Activated CD8-positive, alpha-beta memory T cell treated with anti-CD3 and anti-CD28 coated beads, Interleukin-2, amount 10 ng/mL, durations not matched to agents 7 days and 5 days (primary cell): ENCODE measurements around the gene EVL. TPM values are rescaled to one million over a fixed set of nuclear protein-coding genes. Genes with fewer than 3 reads are reported as not detected.

Source experiments
- ATAC-seq: fragments of 150-1000 bp; cut with Tn5 transposase; one replicate; pipeline ENCODE4 v1.10.0; 2021; ENCODE audit warnings: moderate library complexity
- CTCF ChIA-PET: fragments of 350-600 bp; sonication (Branson Sonifier 250); formaldehyde crosslinking; loops from one replicate; lab custom pipeline; 2021; ENCODE audit warnings: antibody characterized with exemption; lab: Charles Lee
- DNase-seq: peaks from one replicate; pipeline ENCODE4 v3.0.0-alpha.2; 2020
- H3K27ac Mint-ChIP-seq: one replicate; pipeline ENCODE4 v1.8.0; 2021; ENCODE audit warnings: mild to moderate bottlenecking, mixed read lengths
- H3K27me3 Mint-ChIP-seq: one replicate; pipeline ENCODE4 v1.8.0; 2021; ENCODE audit warnings: mixed read lengths
- H3K36me3 Mint-ChIP-seq: one replicate; pipeline ENCODE4 v1.8.0; 2021; ENCODE audit warnings: mild to moderate bottlenecking, mixed read lengths
- H3K4me1 Mint-ChIP-seq: one replicate; pipeline ENCODE4 v1.8.0; 2021; ENCODE audit warnings: mixed read lengths
- H3K4me3 Mint-ChIP-seq: one replicate; pipeline ENCODE4 v1.8.0; 2021; ENCODE audit warnings: mild to moderate bottlenecking, moderate library complexity, mixed read lengths
- H3K9me3 Mint-ChIP-seq: one replicate; pipeline ENCODE4 v1.8.0; 2022; ENCODE audit warnings: low read depth, mixed read lengths
- total RNA-seq, 2 experiments: library from RNA; stranded (reverse); gene quantifications; one replicate each; pipeline ENCODE4 v1.2.3, GENCODE V29; 2021

Gene EVL
- total RNA-seq, 2 experiments from 2014 or later, result 774 to 910 TPM

GRCh38 chr14:100030452-100031153, 34.6 kb upstream of the EVL start:
- peaks cover 2% of the 10 kb centered on the region for H3K4me1 Mint-ChIP-seq
- no peak for DNase-seq
- no peaks in the 10 kb centered on the region for H3K27me3 Mint-ChIP-seq
- no peak for ATAC-seq
- CTCF ChIA-PET, result no interaction called here
- no peak overlapping the region for H3K27ac Mint-ChIP-seq
- no peaks in the 10 kb centered on the region for H3K9me3 Mint-ChIP-seq
- no peaks in the 10 kb centered on the region for H3K36me3 Mint-ChIP-seq
- no peak overlapping the region for H3K4me3 Mint-ChIP-seq

- no peak overlapping the region for H3K4me3 Mint-ChIP-seq
- CTCF ChIA-PET, result no interaction called here
Observed at GRCh38 chr14:100031506-100032281, 33.5 kb upstream of the EVL start.

GRCh38 chr14:100032738-100033137, 32.5 kb upstream of the EVL start:
- DNase-seq (no peak), ATAC-seq (no peak)
- CTCF ChIA-PET, result interaction anchor here (1.3 kb wide), 1 partner anchor 8 kb away, joined by 3 read pairs; no protein-coding TSS in a partner anchor
- Mint-ChIP-seq H3K9me3 (no peaks in the 10 kb centered on the region), H3K27ac (no peak overlapping the region), H3K4me1 (peaks cover 2% of the 10 kb centered on the region), H3K27me3 (no peaks in the 10 kb centered on the region), H3K4me3 (no peak overlapping the region), H3K36me3 (no peaks in the 10 kb centered on the region)

More at GRCh38 chr14:100031506-100032281, 33.5 kb upstream of the EVL start:
- Mint-ChIP-seq H3K27me3 (no peaks in the 10 kb centered on the region), H3K9me3 (no peaks in the 10 kb centered on the region), H3K36me3 (no peaks in the 10 kb centered on the region), H3K4me1 (peaks cover 2% of the 10 kb centered on the region), H3K27ac (no peak overlapping the region)
- no peak for DNase-seq
- ATAC-seq, result no peak

- no peak overlapping the region for H3K27ac Mint-ChIP-seq
- no peak for ATAC-seq
- H3K9me3 Mint-ChIP-seq, result no peaks in the 10 kb centered on the region
- H3K27me3 Mint-ChIP-seq, result no peaks in the 10 kb centered on the region
- no peak overlapping the region for H3K4me3 Mint-ChIP-seq
- H3K4me1 Mint-ChIP-seq, result peaks cover 2% of the 10 kb centered on the region
- CTCF ChIA-PET, result interaction anchor here (1.3 kb wide), 1 partner anchor 9 kb away, joined by 3 read pairs; no protein-coding TSS in a partner anchor
- DNase-seq, result no peak
- no peaks in the 10 kb centered on the region for H3K36me3 Mint-ChIP-seq
Observed at GRCh38 chr14:100033347-100034075, 31.7 kb upstream of the EVL start.

- no peaks in the 10 kb centered on the region for H3K27me3 Mint-ChIP-seq
- no peak for DNase-seq
- peaks cover 2% of the 10 kb centered on the region for H3K4me1 Mint-ChIP-seq
- no peak for ATAC-seq
- CTCF ChIA-PET, result interaction anchor here (1.0 kb wide), 1 partner anchor 10 kb away, joined by 3 read pairs; no protein-coding TSS in a partner anchor
- no peaks in the 10 kb centered on the region for H3K9me3 Mint-ChIP-seq
- H3K36me3 Mint-ChIP-seq, result no peaks in the 10 kb centered on the region
- H3K4me3 Mint-ChIP-seq, result no peak overlapping the region
- no peak overlapping the region for H3K27ac Mint-ChIP-seq
Observed at GRCh38 chr14:100034468-100034867, 30.8 kb upstream of the EVL start.

- Mint-ChIP-seq H3K36me3 (no peaks in the 10 kb centered on the region), H3K4me1 (peaks cover 2% of the 10 kb centered on the region), H3K9me3 (no peaks in the 10 kb centered on the region), H3K4me3 (no peak overlapping the region), H3K27me3 (no peaks in the 10 kb centered on the region), H3K27ac (no peak overlapping the region)
- ATAC-seq, result no peak
- DNase-seq, result no peak
- CTCF ChIA-PET, result interaction anchor here (1.0 kb wide), 1 partner anchor 10 kb away, joined by 3 read pairs; no protein-coding TSS in a partner anchor
Observed at GRCh38 chr14:100034961-100035500, 30.2 kb upstream of the EVL start.

GRCh38 chr14:100035700-100036099, 29.5 kb upstream of the EVL start:
- DNase-seq (no peak), ATAC-seq (no peak)
- no peaks in the 10 kb centered on the region for H3K36me3 Mint-ChIP-seq
- no peak overlapping the region for H3K27ac Mint-ChIP-seq
- H3K9me3 Mint-ChIP-seq, result no peaks in the 10 kb centered on the region
- CTCF ChIA-PET, result interaction anchor here (0.6 to 1.5 kb wide), 3 partner anchors 21 to 137 kb away, joined by 3 read pairs; no protein-coding TSS in a partner anchor
- no peaks in the 10 kb centered on the region for H3K27me3 Mint-ChIP-seq
- peaks cover 2% of the 10 kb centered on the region for H3K4me1 Mint-ChIP-seq
- no peak overlapping the region for H3K4me3 Mint-ChIP-seq

GRCh38 chr14:100037353-100037752, 27.9 kb upstream of the EVL start:
- DNase-seq (no peak), ATAC-seq (no peak)
- Mint-ChIP-seq H3K4me1 (peaks cover 5% of the 10 kb centered on the region), H3K27me3 (no peaks in the 10 kb centered on the region), H3K9me3 (no peaks in the 10 kb centered on the region), H3K4me3 (no peak overlapping the region), H3K36me3 (no peaks in the 10 kb centered on the region), H3K27ac (no peak overlapping the region)
- CTCF ChIA-PET, result interaction anchor here (1.5 to 2.2 kb wide), 3 partner anchors 13 to 155 kb away, joined by 3 to 10 read pairs (median 3); no protein-coding TSS in a partner anchor

GRCh38 chr14:100038065-100038464, 27.2 kb upstream of the EVL start:
- CTCF ChIA-PET, result interaction anchor here (0.7 to 2.2 kb wide), 4 partner anchors 14 to 155 kb away, joined by 3 to 10 read pairs (median 3); no protein-coding TSS in a partner anchor
- no peak overlapping the region for H3K4me3 Mint-ChIP-seq
- peaks cover 5% of the 10 kb centered on the region for H3K4me1 Mint-ChIP-seq
- DNase-seq (no peak), ATAC-seq (no peak)
- H3K27ac Mint-ChIP-seq, result no peak overlapping the region
- no peaks in the 10 kb centered on the region for H3K36me3 Mint-ChIP-seq
- no peaks in the 10 kb centered on the region for H3K27me3 Mint-ChIP-seq
- H3K9me3 Mint-ChIP-seq, result no peaks in the 10 kb centered on the region

GRCh38 chr14:100039903-100040302, 25.3 kb upstream of the EVL start:
- ATAC-seq, result no peak
- no peaks in the 10 kb centered on the region for H3K9me3 Mint-ChIP-seq
- no peak overlapping the region for H3K27ac Mint-ChIP-seq
- no peak for DNase-seq
- H3K4me3 Mint-ChIP-seq, result no peak overlapping the region
- H3K36me3 Mint-ChIP-seq, result no peaks in the 10 kb centered on the region
- peaks cover 3% of the 10 kb centered on the region for H3K4me1 Mint-ChIP-seq
- CTCF ChIA-PET, result interaction anchor here (2.4 kb wide), 1 partner anchor 57 kb away, joined by 9 read pairs; no protein-coding TSS in a partner anchor
- H3K27me3 Mint-ChIP-seq, result no peaks in the 10 kb centered on the region

GRCh38 chr14:100041271-100041670, 24.0 kb upstream of the EVL start:
- no peak overlapping the region for H3K27ac Mint-ChIP-seq
- DNase-seq (no peak), ATAC-seq (no peak)
- CTCF ChIA-PET, result no interaction called here
- no peaks in the 10 kb centered on the region for H3K27me3 Mint-ChIP-seq
- H3K9me3 Mint-ChIP-seq, result no peaks in the 10 kb centered on the region
- peaks cover 6% of the 10 kb centered on the region for H3K4me1 Mint-ChIP-seq
- no peak overlapping the region for H3K4me3 Mint-ChIP-seq
- no peaks in the 10 kb centered on the region for H3K36me3 Mint-ChIP-seq

GRCh38 chr14:100042286-100042685, 22.9 kb upstream of the EVL start:
- no peak overlapping the region for H3K27ac Mint-ChIP-seq
- no peaks in the 10 kb centered on the region for H3K27me3 Mint-ChIP-seq
- no peak overlapping the region for H3K4me3 Mint-ChIP-seq
- H3K4me1 Mint-ChIP-seq, result peaks cover 6% of the 10 kb centered on the region
- ATAC-seq (no peak), DNase-seq (no peak)
- H3K36me3 Mint-ChIP-seq, result no peaks in the 10 kb centered on the region
- CTCF ChIA-PET, result no interaction called here
- no peaks in the 10 kb centered on the region for H3K9me3 Mint-ChIP-seq
